ENCODE results near the gene C17orf50.

DNA sequence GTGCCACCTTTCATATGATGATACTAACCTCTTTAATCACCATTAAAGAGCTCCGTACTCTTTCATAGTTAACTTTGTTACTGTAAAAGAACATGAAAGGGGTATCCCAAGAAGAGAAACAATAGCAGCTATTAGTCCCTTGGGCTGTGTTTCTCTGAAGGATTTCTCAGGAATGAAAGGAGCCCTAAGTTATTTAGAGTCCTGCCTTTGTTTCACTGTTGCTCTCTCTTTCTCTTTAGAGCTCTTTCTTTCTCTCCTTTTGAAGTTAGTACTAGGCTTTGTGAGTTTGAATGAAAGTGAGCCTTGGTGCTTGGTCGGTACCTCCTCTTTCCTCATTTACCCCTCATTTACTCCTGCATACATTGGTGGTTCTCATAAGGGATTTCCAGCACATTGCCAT, 49.7 kb upstream of the C17orf50 start:
- TF ChIP-seq CTCF (conservative IDR thresholded peaks at IDR 0.05; ENCODE audit: low read depth, low read length) (no peak), EZH2 (IDR thresholded peaks at IDR 0.05; ENCODE audit: low read length, unreplicated experiment) (no peak)

Measured in PC-3 (cell line).